ENCODE measurements around the gene GFOD2. TPM values are rescaled to one million over a fixed set of nuclear protein-coding genes. Genes with fewer than 3 reads are reported as not detected.

GFOD2 gene
- total and polyA plus RNA-seq, 2 of the 8 experiments (the other 6 are each of a cell fraction or from before 2014, with no cell fraction given) = 21.4 to 33.2 TPM

DNA sequence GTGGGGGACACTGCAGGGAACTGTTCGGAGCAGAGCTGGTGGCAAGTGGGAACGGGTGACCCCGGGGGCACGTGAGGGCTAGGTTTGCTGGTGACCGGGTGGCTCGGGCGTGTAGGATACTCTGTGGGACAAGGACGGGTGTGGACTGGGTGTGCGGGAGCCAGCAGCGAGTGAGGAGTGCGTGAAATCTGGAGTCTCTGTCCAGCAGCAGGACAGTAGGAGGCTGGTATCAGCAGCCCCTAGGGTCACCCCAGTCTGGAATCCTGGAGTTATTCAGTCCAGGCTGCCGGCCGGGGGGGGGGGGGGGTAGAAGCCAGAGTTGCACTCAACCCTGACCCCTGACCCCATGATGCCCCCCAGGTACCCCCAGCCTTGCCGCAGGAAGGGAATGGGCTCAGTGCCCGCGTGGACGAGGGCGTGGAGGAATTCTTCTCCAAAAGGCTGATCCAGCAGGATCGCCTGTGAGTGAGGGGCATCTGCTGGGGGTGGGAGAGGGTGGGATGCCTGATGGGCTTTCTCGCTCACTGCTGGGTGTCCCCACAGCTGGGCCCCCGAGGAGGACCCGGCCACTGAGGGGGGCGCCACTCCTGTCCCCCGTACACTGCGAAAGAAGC, 65.2 kb downstream of the GFOD2 start:
- Histone ChIP-seq H3K79me2 (ENCODE audit: control insufficient read depth in 1 of 2, insufficient read depth in 2 of 2, low read length in 2 of 2) (no peaks in the 10 kb centered on the region), H2BK15ac (ENCODE audit: low read length) (no peak overlapping the region), H2BK5ac (ENCODE audit: low read depth, low read length) (no peak overlapping the region), H4K5ac (ENCODE audit: insufficient read length, low read depth, low read length) (no peak overlapping the region), H4K91ac (replicated peaks; ENCODE audit: insufficient read length, low read length) (no peak overlapping the region), H3K56ac (replicated peaks; ENCODE audit: insufficient read length, low read depth, low read length) (no peak overlapping the region), H3K79me1 (ENCODE audit: low read depth, low read length) (no peaks in the 10 kb centered on the region; the same call in 1 of the 2 replicates), H3K27me3 (replicated peaks in 1 of 4; ENCODE audit: control insufficient read depth in 3 of 4, extremely low read depth in 1 of 4, insufficient read depth in 3 of 4, low read length in 3 of 4) (peaks cover 0 to 17% (median 11%) of the 10 kb centered on the region in 4 experiments; a peak in 4 of 7 replicates), H2AK5ac (ENCODE audit: low read depth, low read length) (no peak overlapping the region), H3K23me2 (ENCODE audit: low read depth, low read length) (peaks cover 5% of the 10 kb centered on the region; the same call in 1 of the 2 replicates), H2BK20ac (ENCODE audit: low read length) (no peak overlapping the region), H2BK120ac (replicated peaks; ENCODE audit: low read depth, low read length) (no peak overlapping the region), H2BK12ac (ENCODE audit: low read depth, low read length) (no peak overlapping the region), H3K27ac (ENCODE audit: low read depth, low read length) (no peak overlapping the region), H3K23ac (ENCODE audit: insufficient read length) (no peak overlapping the region), H2AFZ (ENCODE audit: low read length) (no peak overlapping the region), H4K8ac (ENCODE audit: extremely low read depth, insufficient read depth, low read length) (peak overlapping the region; percentile 14; the same call in 1 of the 2 replicates), H4K20me1 (replicated peaks in 1 of 2; ENCODE audit: control insufficient read depth in 1 of 2, insufficient read depth in 2 of 2, low read length in 2 of 2) (peaks cover 5 to 17% of the 10 kb centered on the region in 2 experiments), H3K9ac (replicated peaks in 1 of 4; ENCODE audit: extremely low read depth in 1 of 4, low read depth in 3 of 4, low read length in 3 of 4) (no peak overlapping the region), H3K36me3 (ENCODE audit: control insufficient read depth in 2 of 4, insufficient read depth in 4 of 4, low read length in 3 of 4) (peaks cover 0 to 4% (median 2%) of the 10 kb centered on the region in 4 experiments; a peak in 1 of 8 replicates), H3K14ac (ENCODE audit: insufficient read length) (no peak overlapping the region), H3K4ac (replicated peaks; ENCODE audit: insufficient read length, low read depth, low read length) (no peak overlapping the region), H3K4me3 (ENCODE audit: extremely low read depth in 1 of 4, insufficient read depth in 2 of 4, low read depth in 3 of 4, low read length in 4 of 4) (peak overlapping the region; percentile 47 to 76 (median 58); a peak in 6 of 8 replicates), H3K18ac (ENCODE audit: extremely low read depth, low read length) (no peak overlapping the region), H3K4me2 (ENCODE audit: insufficient read depth in 1 of 2, low read depth in 2 of 2, low read length in 2 of 2) (peak overlapping the region; percentile 64 to 96), H3K4me1 (replicated peaks in 1 of 4; ENCODE audit: control insufficient read depth in 3 of 4, insufficient read depth in 4 of 4, low read length in 3 of 4) (peaks cover 0 to 18% (median 5%) of the 10 kb centered on the region in 4 experiments; a peak in 5 of 7 replicates), H3K9me3 (ENCODE audit: insufficient read depth in 2 of 2, low read depth in 1 of 2, low read length in 1 of 2) (no peaks in the 10 kb centered on the region)
- no peak for FAIRE-seq
- CTCF ChIA-PET (ENCODE audit: partially characterized antibody) = interaction anchor here (1.0 to 18.0 kb wide), 5 partner anchors 9 to 140 kb away, joined by 3 to 202 read pairs (median 4); partner anchors contain the start of genes ACD, C16orf86, ENKD1 and PARD6A
- TF ChIP-seq ASH2L (IDR thresholded peaks at IDR 0.05; ENCODE audit: low read length) = no peak
- TF ChIP-seq SP1 (IDR thresholded peaks at IDR 0.05; ENCODE audit: low read depth, low read length) = no peak
- no peak for TF ChIP-seq CTBP2 (IDR thresholded peaks at IDR 0.05; ENCODE audit: borderline replicate concordance, insufficient read depth, insufficient read length, low read length)
- no peak for TF ChIP-seq JUND (IDR thresholded peaks at IDR 0.05; ENCODE audit: low read length)
- no peak for TF ChIP-seq NANOG (IDR thresholded peaks at IDR 0.05; ENCODE audit: insufficient read depth, low read depth, low read length, poor library complexity, severe bottlenecking)
- TF ChIP-seq SIN3A (conservative IDR thresholded peaks at IDR 0.05 in 1 of 2, IDR thresholded peaks at IDR 0.05 in 1 of 2; ENCODE audit: low read depth in 1 of 2, low read length in 2 of 2) = no peak
- DNase-seq (ENCODE audit: low read depth in 1 of 2, low spot score in 2 of 2) = no peak
- WGBS, 2 experiments (ENCODE audit: extremely low coverage in 1 of 2, insufficient coverage in 1 of 2, insufficient read length in 1 of 2, insufficient replicate concordance in 2 of 2, low coverage in 1 of 2, low lambda C conversion rate in 2 of 2, missing lambda C conversion rate in 1 of 2) = 66% methylated on average over 17 of the region's 25 CpGs; no CpG with 5 or more reads in 1 of the 2 experiments
- POLR2A ChIA-PET (ENCODE audit: partially characterized antibody) = interaction anchor here (1.7 kb wide), 1 partner anchor 116 kb away, joined by 4 read pairs; no protein-coding TSS in a partner anchor

All from H1 (cell line).